GM21619 (cell line): ENCODE measurements around the gene KCNQ1.
"Not testable (repeated sequence)": the region's sequence is repeated elsewhere in the genome, so short reads cannot be mapped to it uniquely, and the experiment has no call there.

Experiments
- ATAC-seq: cut with Tn5 transposase; IDR thresholded peaks from one replicate; pipeline ENCODE4 v1.9.1; 2021; ENCODE audit not compliant: unreplicated experiment

KCNQ1 gene

GRCh38 chr11:2472428-2473186 lies 27.8 kb downstream of the KCNQ1 start:
- no peak for ATAC-seq

GRCh38 chr11:2473361-2474058 lies 28.7 kb downstream of the KCNQ1 start:
- ATAC-seq = no peak

DNA sequence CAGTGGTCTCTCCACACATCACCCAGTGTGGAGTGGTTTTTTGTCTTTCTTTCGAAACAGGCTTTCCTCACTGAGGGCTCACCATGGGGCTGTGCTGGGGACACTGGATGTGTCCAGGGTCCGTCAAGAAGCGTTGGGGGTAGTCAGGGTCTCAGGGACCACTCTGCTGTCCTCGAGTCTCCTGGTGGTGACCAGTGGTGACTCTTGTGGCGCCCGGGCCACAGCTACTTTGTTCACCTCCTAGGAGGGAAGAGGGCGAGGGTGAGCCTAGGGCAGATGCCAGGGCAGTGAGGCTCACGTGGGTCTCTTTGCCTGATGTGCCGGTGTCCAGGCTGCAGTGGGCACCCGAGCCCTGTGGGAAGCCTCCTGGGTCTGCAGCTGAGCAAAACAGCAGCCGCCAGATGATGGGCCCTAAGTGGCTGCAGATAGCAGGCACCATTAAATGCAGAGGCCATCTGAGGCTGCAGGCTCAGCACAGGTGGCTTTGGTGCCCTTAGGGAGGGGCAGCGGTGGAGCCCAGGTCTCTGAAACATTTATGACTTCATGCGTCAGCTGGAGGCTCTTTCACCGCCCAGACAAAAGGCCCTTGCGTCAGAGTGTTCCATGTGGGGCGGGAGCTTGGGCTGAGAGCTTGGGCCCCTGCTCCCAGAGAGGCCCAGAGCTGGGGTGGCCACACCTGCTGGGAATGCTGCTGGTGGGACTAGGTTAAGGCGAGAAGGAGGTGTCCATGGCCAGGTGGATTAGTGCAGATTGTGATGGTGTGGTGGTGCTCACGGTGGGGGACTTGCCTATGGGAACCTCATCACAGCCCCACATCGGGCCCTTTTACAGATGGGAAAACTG lies 29.5 kb downstream of the KCNQ1 start:
- ATAC-seq = no peak

DNA sequence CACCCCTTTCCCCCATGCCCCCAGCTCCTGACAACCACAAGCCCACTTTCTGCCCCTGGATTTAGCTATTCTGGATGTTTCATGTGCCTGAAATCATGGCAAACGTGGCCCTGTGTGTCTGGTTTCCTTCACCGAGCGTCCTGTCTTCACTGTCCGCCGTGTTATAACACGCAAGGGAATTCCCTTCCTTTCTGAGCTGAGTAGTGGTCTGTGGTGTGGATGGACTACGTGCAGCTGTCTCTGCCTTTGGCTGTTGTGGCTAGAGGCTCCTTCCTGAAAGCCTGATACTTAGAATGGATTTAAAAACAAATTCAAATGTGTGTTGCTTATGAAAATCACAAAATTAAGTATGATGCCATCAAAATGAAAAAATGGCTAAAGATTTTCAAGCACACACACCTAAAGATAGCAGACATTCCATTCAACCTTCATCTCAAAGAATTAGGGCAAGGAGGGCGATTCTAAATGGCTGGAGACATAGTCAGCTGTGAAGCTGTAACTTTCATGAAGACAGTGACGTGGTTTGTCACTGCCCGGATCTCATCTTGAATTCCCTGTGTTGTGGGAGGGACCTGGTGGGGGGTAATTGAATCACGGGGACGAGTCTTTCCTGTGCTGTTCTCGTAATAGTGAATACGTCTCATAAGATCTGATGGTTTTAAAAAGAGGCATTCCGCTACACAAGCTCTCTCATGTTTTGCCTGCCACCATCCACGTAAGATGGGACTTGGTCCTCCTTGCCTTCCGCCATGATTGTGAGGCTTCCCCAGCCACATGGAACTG lies 30.5 kb downstream of the KCNQ1 start:
- ATAC-seq = no peak

- no peak for ATAC-seq
These were observed 32.4 kb downstream of the KCNQ1 start for GRCh38 chr11:2477254-2477653.

DNA sequence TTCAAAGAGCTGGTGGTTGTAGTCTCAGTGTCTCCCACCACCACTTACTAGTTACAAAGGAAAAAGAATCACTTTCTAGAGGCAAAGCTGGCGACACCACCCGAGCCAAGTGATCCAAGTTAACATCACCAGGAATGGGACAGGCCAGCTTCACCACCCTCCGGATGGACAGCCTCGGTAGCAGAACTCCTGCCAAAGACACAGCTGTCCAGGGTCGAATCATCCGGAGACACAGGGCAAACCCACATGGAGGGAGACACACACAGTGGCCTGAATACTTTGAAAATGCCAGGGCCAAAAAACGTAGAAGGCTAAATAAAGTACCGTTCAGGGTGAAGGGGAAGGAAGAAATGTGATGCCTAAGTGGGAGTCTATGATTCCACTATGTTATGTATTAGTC lies 33.1 kb downstream of the KCNQ1 start:
- no peak for ATAC-seq

DNA sequence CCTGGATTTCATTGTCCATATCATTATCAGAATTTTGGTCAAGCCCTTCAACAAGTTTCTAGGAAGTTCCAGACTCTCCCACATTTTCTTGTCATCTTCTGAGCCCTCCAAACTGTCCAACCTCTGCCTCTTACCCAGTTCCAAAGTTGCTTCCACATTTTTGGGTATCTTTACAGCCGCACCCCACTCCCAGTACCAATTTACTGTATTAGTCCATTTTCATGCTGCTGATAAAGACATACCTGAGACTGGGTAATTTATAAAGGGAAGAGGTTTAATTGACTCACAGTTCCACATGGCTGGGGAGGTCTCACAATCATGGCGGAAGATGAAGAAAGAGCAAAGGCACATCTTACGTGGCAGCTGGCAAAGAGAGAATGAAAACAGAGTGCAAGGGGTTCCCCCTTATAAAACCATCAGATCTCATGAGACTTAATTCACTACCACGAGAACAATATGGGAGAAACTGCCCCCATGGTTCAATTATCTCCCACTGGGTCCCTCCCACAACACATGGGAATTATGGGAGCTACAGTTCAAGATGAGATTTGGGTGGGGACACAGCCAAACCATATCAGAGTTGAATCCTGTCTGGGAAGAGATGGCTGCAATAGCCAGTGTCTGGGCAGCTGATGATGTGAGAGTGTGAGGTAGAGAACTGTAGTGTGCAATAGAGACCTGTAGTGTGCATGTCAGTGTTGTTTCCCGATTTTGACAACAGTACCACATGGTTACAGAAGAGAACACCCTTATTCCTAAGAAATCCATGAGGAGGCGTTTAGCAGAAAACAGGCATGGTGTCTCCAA lies 35.5 kb downstream of the KCNQ1 start:
- not testable (repeated sequence) for ATAC-seq

GRCh38 chr11:2480874-2481220 lies 36.0 kb downstream of the KCNQ1 start:
- no peak for ATAC-seq

DNA sequence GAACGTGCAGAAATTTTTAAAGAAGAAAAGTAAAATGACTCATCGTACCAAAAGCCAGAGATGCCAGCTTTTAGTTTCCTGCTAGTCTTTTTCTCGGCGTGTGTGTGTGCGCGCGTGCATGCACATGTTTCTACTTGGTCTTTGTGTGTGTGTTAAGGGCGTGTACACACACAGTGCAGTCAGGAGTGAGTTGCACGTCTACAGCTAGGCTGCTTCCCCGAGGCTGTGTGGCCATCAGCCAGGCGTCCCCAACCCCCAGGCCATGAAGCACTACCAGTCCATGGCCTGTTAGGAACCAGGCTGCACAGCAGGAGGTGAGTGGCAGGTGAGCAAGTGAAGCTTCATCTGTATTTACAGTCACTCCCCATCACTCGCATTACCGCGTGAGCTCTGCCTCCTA lies 36.4 kb downstream of the KCNQ1 start:
- ATAC-seq = no peak

DNA sequence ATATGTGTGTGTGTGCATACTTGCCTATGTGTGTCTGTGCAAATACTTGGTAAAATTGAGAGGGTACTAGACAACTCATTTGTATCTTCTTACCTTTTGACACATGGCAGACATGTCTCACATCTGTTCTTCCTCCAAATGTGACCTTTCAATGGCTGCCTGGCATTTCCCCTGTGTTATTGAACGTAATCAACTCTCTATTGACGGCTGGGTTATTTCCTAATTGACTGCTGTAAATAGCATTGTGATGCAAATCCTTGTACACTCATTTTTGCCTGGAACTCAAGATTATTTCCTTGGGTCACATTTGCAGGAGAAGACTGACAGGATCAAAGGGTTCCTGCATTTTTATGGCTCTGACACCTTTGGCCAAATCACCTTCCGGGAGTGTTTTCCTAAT lies 37.4 kb downstream of the KCNQ1 start:
- ATAC-seq = no peak

GRCh38 chr11:2482745-2483144 lies 37.9 kb downstream of the KCNQ1 start:
- no peak for ATAC-seq

DNA sequence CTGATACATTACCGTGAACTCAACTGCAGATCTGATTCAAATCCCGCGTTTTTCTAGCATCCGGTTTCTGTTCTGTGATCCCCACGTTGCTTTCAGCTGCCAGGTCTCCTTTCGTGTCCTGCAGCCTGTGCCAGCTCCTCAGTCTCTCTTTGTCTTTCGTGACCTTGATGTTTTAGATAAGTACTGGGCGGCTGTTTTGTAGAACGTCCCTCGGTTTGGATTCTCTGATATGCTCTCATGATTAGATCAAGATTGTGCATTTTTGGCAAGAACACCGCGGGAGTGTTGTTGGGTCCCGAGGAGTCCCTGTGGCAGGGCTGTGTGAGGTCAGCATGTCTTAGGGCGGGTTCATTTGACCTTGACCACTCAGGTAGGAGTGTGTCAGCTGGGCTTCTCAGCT lies 38.6 kb downstream of the KCNQ1 start:
- ATAC-seq = no peak

DNA sequence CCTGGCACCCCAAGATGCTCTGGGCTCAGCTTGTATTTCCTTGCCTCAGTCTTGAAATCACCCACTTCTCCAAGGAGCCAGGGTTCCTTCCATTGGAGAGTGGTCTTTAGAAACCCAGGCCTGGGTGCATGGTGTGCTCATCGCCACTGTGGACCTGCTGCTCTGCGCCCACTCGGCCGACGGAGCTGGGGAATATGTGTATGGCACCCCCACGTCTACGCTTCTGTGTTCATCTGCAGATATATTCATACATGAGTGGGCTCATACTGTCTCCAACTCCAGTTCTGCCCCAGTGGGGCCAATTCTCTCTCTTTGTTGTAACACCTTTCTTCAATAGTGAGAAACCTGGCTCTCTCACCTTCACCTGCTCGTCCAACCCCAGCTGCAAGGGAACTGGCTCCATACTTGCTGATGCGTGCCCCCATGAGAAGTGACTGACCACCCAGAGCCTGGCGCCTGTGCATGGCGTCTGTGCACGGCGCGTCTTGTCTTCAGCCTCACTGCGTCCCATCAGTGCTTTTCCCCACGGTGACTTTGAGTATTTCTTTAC lies 39.8 kb downstream of the KCNQ1 start:
- no peak for ATAC-seq

DNA sequence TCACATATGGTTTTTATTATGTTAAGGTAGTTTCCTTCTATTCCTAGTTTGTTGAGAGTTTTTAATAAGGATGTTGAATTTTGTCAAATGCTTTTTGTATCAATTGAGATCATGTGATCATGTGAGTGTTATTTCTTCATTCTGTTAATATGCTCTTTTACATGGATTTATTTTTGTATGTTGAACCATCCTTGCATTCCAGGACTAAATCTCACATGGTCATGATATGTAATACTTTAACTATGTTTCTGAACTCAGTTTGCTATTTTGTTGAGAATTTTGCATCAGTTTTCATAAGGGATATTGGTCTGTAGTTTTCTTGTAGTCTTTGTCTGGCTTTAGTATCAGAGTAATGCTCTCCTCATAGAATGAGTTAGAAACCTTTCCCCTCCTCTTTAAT lies 43.2 kb downstream of the KCNQ1 start:
- ATAC-seq = no peak

- no peak for ATAC-seq
These were observed 44.3 kb downstream of the KCNQ1 start for GRCh38 chr11:2489083-2489482.

GRCh38 chr11:2497951-2498350 lies 53.1 kb downstream of the KCNQ1 start:
- ATAC-seq = not testable (repeated sequence)

GRCh38 chr11:2498750-2499149 lies 53.9 kb downstream of the KCNQ1 start:
- no peak for ATAC-seq

GRCh38 chr11:2507212-2507901 lies 62.5 kb downstream of the KCNQ1 start:
- ATAC-seq = no peak
